Suprapubic skin (tissue), 4 donors: ENCODE measurements around the gene ADGRG7. TPM values are rescaled to one million over a fixed set of nuclear protein-coding genes. Genes with fewer than 3 reads are reported as not detected.

Source experiments
- DNase-seq, 2 donors: peaks; one replicate each; pipeline ENCODE4 v3.0.0-alpha.2; 2019; ENCODE audit warnings: low spot score in 2 of 2
- H3K27ac ChIP-seq: fragments of 200-600 bp; sonication (generic); one replicate; pipeline ENCODE4 v1.5.1; 2019
- H3K27me3 ChIP-seq: fragments of 200-600 bp; sonication (generic); one replicate; pipeline ENCODE4 v1.5.1; 2019
- H3K36me3 ChIP-seq: fragments of 200-600 bp; sonication (generic); one replicate; pipeline ENCODE4 v1.5.1; 2019
- H3K4me1 ChIP-seq: fragments of 200-600 bp; sonication (generic); one replicate; pipeline ENCODE4 v1.5.1; 2019
- H3K4me3 ChIP-seq: fragments of 200-600 bp; sonication (generic); one replicate; pipeline ENCODE4 v1.5.1; 2019; ENCODE audit warnings: mild to moderate bottlenecking
- H3K9me3 ChIP-seq: fragments of 200-600 bp; sonication (generic); one replicate; pipeline ENCODE4 v1.5.1; 2019
- EP300 ChIP-seq: sonication (generic); formaldehyde crosslinking; IDR thresholded peaks from one replicate; pipeline ENCODE4 v1.6.1; 2017; ENCODE audit warnings: antibody characterized with exemption
- POLR2A ChIP-seq, 2 donors: fragments of 450-650 bp; IDR thresholded peaks; one replicate each; pipeline ENCODE4 v1.6.1; 2017; ENCODE audit warnings: antibody characterized with exemption in 2 of 2, mild to moderate bottlenecking in 2 of 2, moderate library complexity in 2 of 2
- POLR2AphosphoS5 ChIP-seq, 3 donors: sonication (generic); formaldehyde crosslinking; IDR thresholded peaks; one replicate each; pipeline ENCODE4 v1.6.1; 2017; ENCODE audit warnings: antibody characterized with exemption in 3 of 3
- WGBS: methylation state at CpG from one replicate; pipeline ENCODE4 v1.1.5; 2018; 5-methylcytosine and 5-hydroxymethylcytosine counted together
- total RNA-seq, 4 donors: library from RNA; depleted of rRNA; stranded (reverse); fragments of >200 nt; gene quantifications; one replicate each; pipeline ENCODE4 v1.1.0, GENCODE V29; 2016
- TF ChIP-seq, protein P1 (sequence below), 2 donors: fragments of 200-600 bp in 1 of 2; fragments of 450-650 bp in 1 of 2; sonication (generic) in 1 of 2; IDR thresholded peaks; one replicate each; pipeline ENCODE4 v1.5.1; 2016 to 2019; ENCODE audit warnings: antibody characterized with exemption in 2 of 2, mild to moderate bottlenecking in 1 of 2, moderate library complexity in 1 of 2

The ADGRG7 gene
- total RNA-seq, 4 donors from 2014 or later: 0.32 TPM; not detected in 3

DNA sequence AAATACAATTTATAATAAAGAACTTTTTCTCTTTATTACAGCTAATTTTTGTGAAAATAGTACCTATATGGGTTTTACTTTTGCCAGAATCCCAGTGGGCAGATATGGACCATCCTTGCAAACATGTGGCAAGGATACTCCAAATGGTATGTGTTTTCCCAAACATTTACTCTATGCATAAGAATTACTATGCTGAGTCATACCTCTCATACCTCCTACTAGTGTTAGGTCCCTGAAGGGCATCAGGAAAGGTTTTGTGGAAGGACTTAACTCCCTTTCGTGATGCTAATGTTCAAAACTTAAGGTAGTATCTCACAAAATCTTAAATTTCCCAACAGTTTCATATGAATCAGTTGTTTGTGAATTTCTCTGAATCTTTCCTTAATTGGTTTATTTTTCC, 21.3 kb downstream of the ADGRG7 start:
- DNase-seq: no peak
- Histone ChIP-seq H3K36me3 (no peaks in the 10 kb centered on the region), H3K27me3 (no peaks in the 10 kb centered on the region), H3K4me3 (no peak overlapping the region), H3K27ac (no peak overlapping the region), H3K9me3 (no peaks in the 10 kb centered on the region), H3K4me1 (no peaks in the 10 kb centered on the region)
- TF ChIP-seq EP300 (no peak), POLR2A (IDR thresholded peaks at IDR 0.05) (no peak), POLR2AphosphoS5 (IDR thresholded peaks at IDR 0.05) (no peak)
- TF ChIP-seq, protein P1, sequence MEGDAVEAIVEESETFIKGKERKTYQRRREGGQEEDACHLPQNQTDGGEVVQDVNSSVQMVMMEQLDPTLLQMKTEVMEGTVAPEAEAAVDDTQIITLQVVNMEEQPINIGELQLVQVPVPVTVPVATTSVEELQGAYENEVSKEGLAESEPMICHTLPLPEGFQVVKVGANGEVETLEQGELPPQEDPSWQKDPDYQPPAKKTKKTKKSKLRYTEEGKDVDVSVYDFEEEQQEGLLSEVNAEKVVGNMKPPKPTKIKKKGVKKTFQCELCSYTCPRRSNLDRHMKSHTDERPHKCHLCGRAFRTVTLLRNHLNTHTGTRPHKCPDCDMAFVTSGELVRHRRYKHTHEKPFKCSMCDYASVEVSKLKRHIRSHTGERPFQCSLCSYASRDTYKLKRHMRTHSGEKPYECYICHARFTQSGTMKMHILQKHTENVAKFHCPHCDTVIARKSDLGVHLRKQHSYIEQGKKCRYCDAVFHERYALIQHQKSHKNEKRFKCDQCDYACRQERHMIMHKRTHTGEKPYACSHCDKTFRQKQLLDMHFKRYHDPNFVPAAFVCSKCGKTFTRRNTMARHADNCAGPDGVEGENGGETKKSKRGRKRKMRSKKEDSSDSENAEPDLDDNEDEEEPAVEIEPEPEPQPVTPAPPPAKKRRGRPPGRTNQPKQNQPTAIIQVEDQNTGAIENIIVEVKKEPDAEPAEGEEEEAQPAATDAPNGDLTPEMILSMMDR (IDR thresholded peaks at IDR 0.05): no peak
- 97% methylated on average over 1 of the region's 1 CpG for WGBS

DNA sequence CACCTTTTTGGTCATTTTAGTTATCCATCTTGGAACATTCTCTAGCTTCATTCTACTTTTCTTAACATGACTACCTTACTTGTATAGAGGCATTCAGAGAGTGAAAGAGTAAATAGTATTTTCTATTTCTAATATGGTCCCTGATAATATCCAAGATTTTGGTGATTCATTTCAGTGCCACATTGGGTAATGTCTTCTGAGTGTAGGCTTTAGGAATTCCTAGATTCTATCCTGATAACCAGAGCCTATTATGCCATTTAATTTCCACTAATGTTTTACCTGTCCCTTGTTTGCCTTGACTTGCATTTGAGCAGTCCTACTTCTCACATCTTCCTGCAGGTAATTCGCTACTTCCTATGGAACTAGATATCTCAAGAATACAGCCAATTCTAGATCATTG, 21.8 kb downstream of the ADGRG7 start:
- 87% methylated on average over 1 of the region's 1 CpG for WGBS
- Histone ChIP-seq H3K27ac (no peak overlapping the region), H3K36me3 (no peaks in the 10 kb centered on the region), H3K4me1 (no peaks in the 10 kb centered on the region), H3K9me3 (no peaks in the 10 kb centered on the region), H3K4me3 (no peak overlapping the region), H3K27me3 (no peaks in the 10 kb centered on the region)
- TF ChIP-seq POLR2AphosphoS5 (IDR thresholded peaks at IDR 0.05): no peak
- no peak for TF ChIP-seq EP300
- TF ChIP-seq, protein P1 (IDR thresholded peaks at IDR 0.05): no peak
- DNase-seq: no peak

DNA sequence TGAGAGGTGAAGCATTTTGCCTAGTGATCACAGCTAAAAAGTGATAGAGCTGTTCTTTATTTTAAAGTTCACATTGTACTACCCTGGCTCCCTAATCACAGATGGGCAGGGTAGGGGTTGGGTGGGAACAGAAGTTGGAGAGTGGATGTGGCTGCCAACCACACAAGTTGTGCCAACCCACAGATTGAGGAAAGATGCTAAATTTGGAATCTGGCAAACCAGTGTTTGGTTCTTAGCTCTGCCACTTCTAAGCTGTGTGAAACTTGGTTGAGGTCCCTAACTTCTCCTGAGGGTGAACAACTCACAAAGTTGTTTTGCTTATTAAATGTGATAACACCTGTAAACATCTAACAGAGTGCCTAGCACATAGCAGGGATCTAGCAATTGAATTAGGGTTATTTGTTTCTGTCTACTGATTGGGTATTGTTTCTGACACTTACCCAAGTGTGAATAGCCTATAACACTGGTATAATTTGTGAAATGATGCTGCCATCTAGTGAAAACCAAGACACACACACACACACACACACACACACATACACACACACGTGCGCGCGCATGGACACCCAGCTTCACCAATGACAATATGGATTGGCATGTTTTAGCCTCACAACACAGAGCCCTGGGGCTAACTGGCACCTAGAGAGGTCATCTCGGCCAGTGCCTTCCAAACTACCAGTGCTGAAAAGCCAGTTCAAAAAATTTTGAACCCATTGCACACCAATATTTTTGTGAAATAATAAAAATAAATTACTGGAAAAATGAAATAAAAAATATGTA, 25.3 kb downstream of the ADGRG7 start:
- WGBS: 78% methylated on average over 5 of the region's 5 CpGs
- Histone ChIP-seq H3K9me3 (no peaks in the 10 kb centered on the region), H3K36me3 (no peaks in the 10 kb centered on the region), H3K4me3 (no peak overlapping the region), H3K27ac (no peak overlapping the region), H3K4me1 (no peaks in the 10 kb centered on the region), H3K27me3 (no peaks in the 10 kb centered on the region)
- DNase-seq: no peak
- TF ChIP-seq POLR2A (IDR thresholded peaks at IDR 0.05): no peak
- no peak for TF ChIP-seq EP300
- TF ChIP-seq POLR2AphosphoS5 (IDR thresholded peaks at IDR 0.05): no peak
- TF ChIP-seq, protein P1 (IDR thresholded peaks at IDR 0.05): no peak

DNA sequence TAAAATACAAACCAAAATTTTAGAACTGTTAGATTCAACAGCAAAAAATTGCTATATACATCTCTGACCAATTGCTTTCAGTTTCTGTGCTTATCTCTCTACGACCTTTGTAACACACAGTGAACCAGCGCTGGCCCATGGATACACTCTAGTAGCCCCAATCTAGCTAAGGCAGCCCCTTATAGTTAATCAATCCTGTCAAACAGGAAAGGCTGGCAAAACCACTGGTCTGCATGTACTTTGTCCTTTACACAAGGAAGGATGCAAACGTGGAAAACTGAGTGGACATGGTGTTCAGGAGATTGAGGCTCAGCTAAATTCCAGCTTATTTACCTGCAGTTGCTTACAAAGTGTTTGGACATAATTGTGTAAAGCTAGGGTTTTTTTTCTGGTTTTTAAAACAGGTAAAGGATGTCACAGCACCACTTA, 25.9 kb downstream of the ADGRG7 start:
- no peak for DNase-seq
- Histone ChIP-seq H3K4me1 (no peaks in the 10 kb centered on the region), H3K36me3 (no peaks in the 10 kb centered on the region), H3K4me3 (no peak overlapping the region), H3K9me3 (no peaks in the 10 kb centered on the region), H3K27ac (no peak overlapping the region), H3K27me3 (no peaks in the 10 kb centered on the region)
- 69% methylated on average over 3 of the region's 3 CpGs for WGBS
- TF ChIP-seq POLR2A (IDR thresholded peaks at IDR 0.05) (no peak), POLR2AphosphoS5 (IDR thresholded peaks at IDR 0.05) (no peak), EP300 (no peak)
- TF ChIP-seq, protein P1 (IDR thresholded peaks at IDR 0.05): no peak

DNA sequence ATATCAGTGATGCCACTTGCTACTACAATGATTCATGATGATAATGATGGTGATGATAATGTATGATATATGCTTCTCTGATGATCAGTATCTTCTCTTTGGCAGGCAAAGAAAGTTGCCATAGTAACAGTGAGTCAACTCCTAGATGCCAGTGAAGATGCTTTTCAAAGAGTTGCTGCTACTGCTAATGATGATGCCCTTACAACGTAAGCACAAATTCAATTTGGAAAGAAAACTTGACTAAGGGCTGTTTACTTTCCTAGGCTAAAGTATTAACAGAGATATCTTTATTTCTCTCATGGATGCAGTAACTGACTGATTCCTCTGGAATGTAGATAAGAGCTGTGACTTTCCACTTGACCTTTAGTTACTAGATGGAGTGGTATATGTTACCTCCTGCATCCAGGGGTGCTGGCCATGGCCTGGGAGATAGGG, 27.8 kb downstream of the ADGRG7 start:
- H3K9me3 ChIP-seq: no peaks in the 10 kb centered on the region
- H3K4me1 ChIP-seq: no peaks in the 10 kb centered on the region
- H3K27me3 ChIP-seq: no peaks in the 10 kb centered on the region
- WGBS: 63% methylated on average over 1 of the region's 1 CpG
- no peak overlapping the region for H3K27ac ChIP-seq
- no peak for TF ChIP-seq POLR2A (IDR thresholded peaks at IDR 0.05)
- TF ChIP-seq, protein P1 (IDR thresholded peaks at IDR 0.05): no peak
- no peak for TF ChIP-seq POLR2AphosphoS5 (IDR thresholded peaks at IDR 0.05)
- TF ChIP-seq EP300: no peak
- no peak overlapping the region for H3K4me3 ChIP-seq
- no peaks in the 10 kb centered on the region for H3K36me3 ChIP-seq
- no peak for DNase-seq
